Muscle of leg (tissue), 11 donors: ENCODE data around the gene PLXDC2. TPM values are rescaled to one million over a fixed set of nuclear protein-coding genes. Genes with fewer than 3 reads are reported as not detected.
"Not testable (repeated sequence)": the region's sequence is repeated elsewhere in the genome, so short reads cannot be mapped to it uniquely, and the experiment has no call there.

Experiments
- DNase-seq: peaks from one replicate; pipeline ENCODE4 v3.0.0; 2013
- H3K27ac ChIP-seq: one replicate; pipeline ENCODE4 v1.5.1; 2013; ENCODE audit warnings: mild to moderate bottlenecking, low read length, control low read depth
- H3K27me3 ChIP-seq: one replicate; pipeline ENCODE4 v1.6.1; 2013; ENCODE audit warnings: low read length; ENCODE audit not compliant: control insufficient read depth, insufficient read depth
- H3K36me3 ChIP-seq: one replicate; pipeline ENCODE4 v1.6.1; 2013; ENCODE audit warnings: low read length; ENCODE audit not compliant: control insufficient read depth, insufficient read depth
- H3K4me1 ChIP-seq: one replicate; pipeline ENCODE4 v1.6.1; 2013; ENCODE audit warnings: low read length; ENCODE audit not compliant: control insufficient read depth, insufficient read depth
- H3K4me3 ChIP-seq: one replicate; pipeline ENCODE4 v1.5.1; 2013; ENCODE audit warnings: low read length, control low read depth
- H3K9me3 ChIP-seq: replicated peaks from 2 replicates; pipeline ENCODE4 v1.6.1; 2013; ENCODE audit warnings: low read depth, low read length; ENCODE audit not compliant: control insufficient read depth
- WGBS: methylation state at CpG from one replicate; pipeline ENCODE4 v1.1.5; 2013; ENCODE audit warnings: missing lambda C conversion rate; ENCODE audit not compliant: insufficient coverage; 5-methylcytosine and 5-hydroxymethylcytosine counted together
- polyA plus RNA-seq, 8 donors: library from polyadenylated mRNA; unstranded; fragments of 120-200 nt; gene quantifications; one replicate each; pipeline versions ENCODE4 v1.2.1 to v1.2.3, GENCODE V29; 2013; ENCODE audit warnings: inconsistent platforms in 1 of 8, low replicate concordance in 1 of 8; ENCODE audit not compliant: insufficient read length in 8 of 8, insufficient read depth in 1 of 8
- total RNA-seq: library from RNA; stranded (reverse); fragments of 120-200 nt; gene quantifications from one replicate; pipeline ENCODE4 v1.2.4, GENCODE V29; 2013

PLXDC2 gene
- total and polyA plus RNA-seq, 9 donors = 20.9 to 49.9 (median 33.9) TPM

- H3K36me3 ChIP-seq = no peaks in the 10 kb centered on the region
- no peaks in the 10 kb centered on the region for H3K27me3 ChIP-seq
- no peak for DNase-seq
- no peak overlapping the region for H3K4me3 ChIP-seq
- WGBS = no CpG with 5 or more reads among the region's 1 CpG
- no peaks in the 10 kb centered on the region for H3K4me1 ChIP-seq
- H3K27ac ChIP-seq = no peak overlapping the region
- no peaks in the 10 kb centered on the region for H3K9me3 ChIP-seq
These were observed 171.7 kb downstream of the PLXDC2 start for GRCh38 chr10:19987931-19988330.

GRCh38 chr10:19993714-19994315, 177.6 kb downstream of the PLXDC2 start:
- Histone ChIP-seq H3K4me1 (no peaks in the 10 kb centered on the region), H3K9me3 (no peaks in the 10 kb centered on the region), H3K36me3 (no peaks in the 10 kb centered on the region), H3K27ac (no peak overlapping the region), H3K4me3 (no peak overlapping the region), H3K27me3 (no peaks in the 10 kb centered on the region)
- DNase-seq = no peak
- 100% methylated on average over 1 of the region's 3 CpGs for WGBS

GRCh38 chr10:19998482-19998881, 182.2 kb downstream of the PLXDC2 start:
- DNase-seq = peak; percentile 27
- Histone ChIP-seq H3K27me3 (no peaks in the 10 kb centered on the region), H3K4me3 (no peak overlapping the region), H3K27ac (no peak overlapping the region), H3K9me3 (no peaks in the 10 kb centered on the region), H3K4me1 (no peaks in the 10 kb centered on the region), H3K36me3 (peaks cover 6% of the 10 kb centered on the region)
- no CpG with 5 or more reads among the region's 2 CpGs for WGBS

GRCh38 chr10:19999431-19999830, 183.2 kb downstream of the PLXDC2 start:
- no peaks in the 10 kb centered on the region for H3K27me3 ChIP-seq
- DNase-seq = no peak
- no peak overlapping the region for H3K4me3 ChIP-seq
- H3K9me3 ChIP-seq = no peaks in the 10 kb centered on the region
- no CpG with 5 or more reads among the region's 1 CpG for WGBS
- H3K36me3 ChIP-seq = peaks cover 6% of the 10 kb centered on the region
- peaks cover 2% of the 10 kb centered on the region for H3K4me1 ChIP-seq
- no peak overlapping the region for H3K27ac ChIP-seq

GRCh38 chr10:20002026-20002425, 185.8 kb downstream of the PLXDC2 start:
- not testable (repeated sequence) for H3K36me3 ChIP-seq, H3K9me3 ChIP-seq, DNase-seq, H3K4me3 ChIP-seq, H3K27me3 ChIP-seq, H3K4me1 ChIP-seq, H3K27ac ChIP-seq
- WGBS = 83% methylated on average over 1 of the region's 2 CpGs

- no peaks in the 10 kb centered on the region for H3K9me3 ChIP-seq
- 84% methylated on average over 2 of the region's 3 CpGs for WGBS
- H3K4me1 ChIP-seq = peaks cover 2% of the 10 kb centered on the region
- no peak overlapping the region for H3K4me3 ChIP-seq
- H3K27me3 ChIP-seq = no peaks in the 10 kb centered on the region
- no peak overlapping the region for H3K27ac ChIP-seq
- no peak for DNase-seq
- peaks cover 9% of the 10 kb centered on the region for H3K36me3 ChIP-seq
These were observed 186.4 kb downstream of the PLXDC2 start for GRCh38 chr10:20002657-20003056.

GRCh38 chr10:20004087-20004523, 187.9 kb downstream of the PLXDC2 start:
- H3K4me3 ChIP-seq = no peak overlapping the region
- no CpG with 5 or more reads among the region's 3 CpGs for WGBS
- H3K9me3 ChIP-seq = no peaks in the 10 kb centered on the region
- DNase-seq = peak; percentile 36
- H3K27ac ChIP-seq = peak overlapping the region; percentile 79
- no peaks in the 10 kb centered on the region for H3K27me3 ChIP-seq
- H3K4me1 ChIP-seq = peaks cover 2% of the 10 kb centered on the region
- H3K36me3 ChIP-seq = peaks cover 9% of the 10 kb centered on the region

GRCh38 chr10:20005638-20006037, 189.4 kb downstream of the PLXDC2 start:
- Histone ChIP-seq H3K27ac (no peak overlapping the region), H3K4me1 (peaks cover 2% of the 10 kb centered on the region), H3K27me3 (no peaks in the 10 kb centered on the region), H3K4me3 (no peak overlapping the region), H3K36me3 (peaks cover 9% of the 10 kb centered on the region), H3K9me3 (no peaks in the 10 kb centered on the region)
- DNase-seq = no peak
- WGBS = 93% methylated on average over 3 of the region's 8 CpGs

- Histone ChIP-seq H3K4me3 (no peak overlapping the region), H3K36me3 (peaks cover 9% of the 10 kb centered on the region), H3K27ac (no peak overlapping the region), H3K9me3 (no peaks in the 10 kb centered on the region), H3K27me3 (no peaks in the 10 kb centered on the region), H3K4me1 (peaks cover 2% of the 10 kb centered on the region)
- WGBS = no CpG with 5 or more reads among the region's 4 CpGs
- no peak for DNase-seq
These were observed 190.1 kb downstream of the PLXDC2 start for GRCh38 chr10:20006169-20006870.

GRCh38 chr10:20007426-20007825, 191.2 kb downstream of the PLXDC2 start:
- Histone ChIP-seq H3K9me3 (no peaks in the 10 kb centered on the region), H3K4me3 (no peak overlapping the region), H3K4me1 (peaks cover 2% of the 10 kb centered on the region), H3K27me3 (no peaks in the 10 kb centered on the region), H3K36me3 (peaks cover 7% of the 10 kb centered on the region), H3K27ac (no peak overlapping the region)
- DNase-seq = no peak
- 63% methylated on average over 1 of the region's 1 CpG for WGBS
